Measurements from ENCODE around the gene PCNP.

The PCNP gene

GRCh38 chr3:101634591-101635196 lies 60.7 kb downstream of the PCNP start:
- no peak for TF ChIP-seq NFIC (IDR thresholded peaks at IDR 0.05)
- TF ChIP-seq ZBTB7A (IDR thresholded peaks at IDR 0.05; ENCODE audit: low read depth): no peak
- no peak for TF ChIP-seq TAF1 (IDR thresholded peaks at IDR 0.05; ENCODE audit: low read depth)
- no peak for TF ChIP-seq EGR1 (IDR thresholded peaks at IDR 0.05)
- TF ChIP-seq YY1 (IDR thresholded peaks at IDR 0.05; ENCODE audit: low read depth): no peak
- no peak for TF ChIP-seq EP300 (IDR thresholded peaks at IDR 0.05; ENCODE audit: borderline replicate concordance)
- TF ChIP-seq MAX (IDR thresholded peaks at IDR 0.05): no peak

GRCh38 chr3:101635345-101635744 lies 61.4 kb downstream of the PCNP start:
- TF ChIP-seq TCF12 (IDR thresholded peaks at IDR 0.05; ENCODE audit: low read depth): no peak
- TF ChIP-seq YY1 (IDR thresholded peaks at IDR 0.05; ENCODE audit: low read depth): no peak
- TF ChIP-seq CEBPB (IDR thresholded peaks at IDR 0.05): no peak
- TF ChIP-seq USF1 (IDR thresholded peaks at IDR 0.05): no peak
- no peak for TF ChIP-seq TAF1 (IDR thresholded peaks at IDR 0.05; ENCODE audit: low read depth)

GRCh38 chr3:101635954-101636798 lies 62.2 kb downstream of the PCNP start:
- TF ChIP-seq RAD21 (IDR thresholded peaks at IDR 0.05; ENCODE audit: low read depth) (peak; percentile 67), TEAD4 (IDR thresholded peaks at IDR 0.05) (no peak)

GRCh38 chr3:101637451-101637850 lies 63.5 kb downstream of the PCNP start:
- TF ChIP-seq TAF1 (IDR thresholded peaks at IDR 0.05; ENCODE audit: low read depth) (no peak), TCF12 (IDR thresholded peaks at IDR 0.05; ENCODE audit: low read depth) (no peak), CEBPB (IDR thresholded peaks at IDR 0.05) (no peak), EGR1 (IDR thresholded peaks at IDR 0.05) (no peak), NFIC (IDR thresholded peaks at IDR 0.05) (no peak), FOXM1 (IDR thresholded peaks at IDR 0.05; ENCODE audit: borderline replicate concordance, low read depth) (no peak), TEAD4 (IDR thresholded peaks at IDR 0.05) (no peak), USF1 (IDR thresholded peaks at IDR 0.05) (no peak), RAD21 (IDR thresholded peaks at IDR 0.05; ENCODE audit: low read depth) (no peak), REST (IDR thresholded peaks at IDR 0.05; ENCODE audit: low read depth) (no peak), CREB1 (IDR thresholded peaks at IDR 0.05; ENCODE audit: low read depth) (no peak), YY1 (IDR thresholded peaks at IDR 0.05; ENCODE audit: low read depth) (no peak), MAX (IDR thresholded peaks at IDR 0.05) (no peak), EP300 (IDR thresholded peaks at IDR 0.05; ENCODE audit: borderline replicate concordance) (no peak), ZBTB7A (IDR thresholded peaks at IDR 0.05; ENCODE audit: low read depth) (no peak)

- no peak for TF ChIP-seq TAF1 (IDR thresholded peaks at IDR 0.05; ENCODE audit: low read depth)
- peak; percentile 18; the same call in 1 of the 2 replicates for TF ChIP-seq RAD21 (IDR thresholded peaks at IDR 0.05; ENCODE audit: low read depth)
Observed at GRCh38 chr3:101638261-101638745, 64.3 kb downstream of the PCNP start.

GRCh38 chr3:101639280-101639963 lies 65.4 kb downstream of the PCNP start:
- TF ChIP-seq CREB1 (IDR thresholded peaks at IDR 0.05; ENCODE audit: low read depth) (no peak), EGR1 (IDR thresholded peaks at IDR 0.05) (no peak), NFIC (IDR thresholded peaks at IDR 0.05) (no peak)

- TF ChIP-seq RAD21 (IDR thresholded peaks at IDR 0.05; ENCODE audit: low read depth): no peak
- TF ChIP-seq CEBPB (IDR thresholded peaks at IDR 0.05): no peak
- TF ChIP-seq ZBTB7A (IDR thresholded peaks at IDR 0.05; ENCODE audit: low read depth): no peak
- no peak for TF ChIP-seq EP300 (IDR thresholded peaks at IDR 0.05; ENCODE audit: borderline replicate concordance)
- no peak for TF ChIP-seq FOXM1 (IDR thresholded peaks at IDR 0.05; ENCODE audit: borderline replicate concordance, low read depth)
- TF ChIP-seq REST (IDR thresholded peaks at IDR 0.05; ENCODE audit: low read depth): no peak
- no peak for TF ChIP-seq NFIC (IDR thresholded peaks at IDR 0.05)
- no peak for TF ChIP-seq MAX (IDR thresholded peaks at IDR 0.05)
- no peak for TF ChIP-seq EGR1 (IDR thresholded peaks at IDR 0.05)
- no peak for TF ChIP-seq TAF1 (IDR thresholded peaks at IDR 0.05; ENCODE audit: low read depth)
Observed at GRCh38 chr3:101640256-101640655, 66.3 kb downstream of the PCNP start.
